Hematopoietic multipotent progenitor cell treated with erythropoietin and hydrocortisone succinate and interleukin-3 and kit ligand, for 15 days (in vitro differentiated cells): Measurements from ENCODE around the gene MIXL1.
"Not testable (repeated sequence)": the region's sequence is repeated elsewhere in the genome, so short reads cannot be mapped to it uniquely, and the experiment has no call there.

Experiments
- DNase-seq: peaks from one replicate; pipeline ENCODE4 v3.0.0-alpha.2; 2015; ENCODE audit warnings: low spot score

Gene MIXL1

GRCh38 chr1:226215239-226215638 is 8.2 kb upstream of the MIXL1 start:
- no peak for DNase-seq

- DNase-seq, result no peak
Observed at GRCh38 chr1:226216056-226216455, 7.4 kb upstream of the MIXL1 start.

DNA sequence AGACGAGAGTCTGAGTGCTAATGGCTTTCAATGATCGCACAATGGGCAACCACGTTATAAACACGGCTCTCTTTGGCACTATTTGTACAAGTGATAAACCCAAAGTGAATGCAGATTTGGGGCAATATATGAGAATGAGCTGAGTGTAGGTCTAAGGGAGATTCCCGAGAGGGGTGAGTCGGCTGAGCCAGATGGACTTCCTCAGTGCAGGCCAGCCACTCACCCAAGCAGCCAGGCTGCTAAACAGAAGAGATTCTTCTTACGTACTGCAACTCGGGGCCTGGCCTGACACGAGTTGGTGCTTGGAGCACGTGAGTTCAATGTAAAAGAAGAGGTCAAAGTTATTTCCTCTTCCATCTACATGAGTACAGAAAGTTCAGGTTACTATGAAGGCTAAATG is 6.2 kb upstream of the MIXL1 start:
- no peak for DNase-seq

DNA sequence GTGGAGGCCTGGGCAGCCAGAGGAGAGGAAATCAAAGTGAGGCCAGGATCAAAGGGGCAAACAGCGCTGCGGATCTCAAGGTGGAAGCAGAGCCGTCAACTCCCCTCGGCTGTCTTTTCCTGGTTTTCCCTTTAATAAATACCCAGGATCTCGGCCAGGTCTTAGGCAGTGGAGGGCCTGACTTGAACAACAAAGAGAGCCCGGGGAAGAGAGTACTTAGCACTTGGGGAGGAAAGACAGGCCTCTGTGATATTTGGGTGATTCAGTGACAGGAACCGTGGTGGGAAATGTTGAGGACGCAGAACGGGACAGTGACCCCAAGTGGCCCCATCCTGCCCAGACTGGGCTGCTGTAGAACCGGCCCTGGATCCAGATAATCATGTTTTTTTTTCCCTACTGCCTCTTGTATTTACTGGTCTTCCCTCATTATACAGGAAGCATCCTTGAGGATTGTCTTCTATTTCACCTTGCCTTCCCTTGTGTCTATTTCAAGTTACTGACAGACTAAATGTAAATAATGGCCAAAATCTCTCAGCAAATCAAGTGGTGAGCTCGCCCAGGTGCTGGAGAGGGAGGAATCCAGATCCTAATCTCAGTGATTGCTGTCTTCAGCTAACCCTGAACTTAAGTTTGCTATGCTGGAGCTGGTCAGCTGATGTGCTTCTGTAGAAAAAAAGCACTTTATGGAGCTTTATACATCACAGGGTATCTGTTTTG is 2.8 kb upstream of the MIXL1 start:
- no peak for DNase-seq

GRCh38 chr1:226222686-226223085 is 778 bp upstream of the MIXL1 start:
- DNase-seq, result no peak

GRCh38 chr1:226223786-226224244 is 351 bp downstream of the MIXL1 start:
- no peak for DNase-seq

GRCh38 chr1:226226601-226227000 is 3.1 kb downstream of the MIXL1 start:
- DNase-seq, result no peak

- DNase-seq, result no peak
Observed at GRCh38 chr1:226233293-226233692, 9.8 kb downstream of the MIXL1 start.

DNA sequence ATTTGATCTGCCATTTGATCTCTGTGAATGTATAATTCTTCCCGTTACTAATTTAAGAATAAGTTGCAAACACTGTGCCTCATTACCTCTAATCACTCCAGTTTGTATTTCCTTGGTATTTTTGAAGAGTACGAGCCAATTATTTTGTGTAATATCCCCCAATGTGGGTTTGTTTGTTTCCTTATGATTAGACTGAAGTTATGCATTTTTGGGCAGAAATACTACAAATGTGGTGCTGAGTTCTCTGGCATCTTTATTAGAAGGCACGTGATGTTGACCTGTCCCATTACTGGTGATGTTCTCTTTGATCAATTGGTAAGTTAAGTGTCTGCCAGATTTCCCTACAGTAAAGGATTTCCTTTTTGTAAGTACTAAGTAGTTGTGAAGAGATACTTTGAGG is 10.3 kb downstream of the MIXL1 start:
- no peak for DNase-seq

DNA sequence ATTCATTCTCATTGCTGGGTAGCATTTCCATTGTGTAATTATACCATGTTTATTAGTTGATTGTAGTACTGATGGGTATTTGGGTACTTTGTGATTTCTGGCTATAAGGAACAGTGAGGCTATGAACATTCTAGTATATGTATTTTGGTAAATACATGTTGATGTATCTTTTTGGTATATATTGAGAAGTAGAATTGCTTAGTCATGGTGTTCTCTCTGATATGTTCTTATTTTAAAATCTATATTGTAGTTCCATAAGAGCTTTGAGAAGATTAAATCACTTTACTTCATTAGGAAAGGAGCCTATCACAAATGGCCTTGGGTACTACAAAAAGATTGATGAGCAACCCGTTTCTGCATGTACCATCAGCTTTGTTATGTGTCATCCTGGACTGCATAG is 13.4 kb downstream of the MIXL1 start:
- DNase-seq, result no peak

- no peak for DNase-seq
Observed at GRCh38 chr1:226239421-226239820, 16.0 kb downstream of the MIXL1 start.

- no peak for DNase-seq
Observed at GRCh38 chr1:226248091-226248490, 24.6 kb downstream of the MIXL1 start.

DNA sequence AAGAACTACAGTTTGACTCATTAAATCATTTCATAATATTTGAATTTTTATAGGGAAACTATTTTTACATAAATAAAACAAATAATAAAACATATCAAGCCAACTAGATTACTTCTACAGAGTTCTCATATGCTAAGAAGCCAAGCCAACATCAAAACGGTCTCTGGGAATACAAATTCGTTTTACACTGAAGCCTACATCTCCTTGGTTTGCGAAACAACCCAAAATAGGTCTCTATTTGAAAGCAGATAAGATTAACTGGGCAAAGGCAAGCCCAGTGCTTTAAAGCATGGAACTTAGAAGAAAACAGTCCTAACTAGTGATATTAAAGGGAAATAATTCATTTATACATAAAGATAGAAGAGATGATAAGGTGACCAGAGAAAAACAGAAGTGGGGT is 25.3 kb downstream of the MIXL1 start:
- no peak for DNase-seq

- no peak for DNase-seq
Observed at GRCh38 chr1:226250511-226250910, 27.0 kb downstream of the MIXL1 start.

GRCh38 chr1:226252841-226253240 is 29.4 kb downstream of the MIXL1 start:
- DNase-seq, result not testable (repeated sequence)

DNA sequence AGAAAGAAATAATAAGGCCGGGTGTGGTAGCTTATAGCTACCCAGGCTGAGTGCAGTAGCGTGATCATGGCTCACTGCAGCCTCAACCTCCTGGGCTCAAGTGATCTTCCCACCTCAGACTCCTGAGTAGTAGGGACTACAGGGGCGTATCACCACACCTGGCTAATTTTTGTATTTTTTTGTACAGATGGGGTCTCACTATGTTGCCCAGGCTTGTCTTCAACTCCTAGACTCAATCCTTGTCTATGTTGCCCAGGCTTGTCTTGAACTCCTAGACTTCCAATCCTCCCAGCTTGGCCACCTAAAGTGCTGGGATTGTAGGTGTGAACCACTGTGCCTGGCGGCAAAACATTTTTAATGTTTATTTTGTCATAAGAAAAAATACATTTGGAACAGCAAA is 30.5 kb downstream of the MIXL1 start:
- no peak for DNase-seq

DNA sequence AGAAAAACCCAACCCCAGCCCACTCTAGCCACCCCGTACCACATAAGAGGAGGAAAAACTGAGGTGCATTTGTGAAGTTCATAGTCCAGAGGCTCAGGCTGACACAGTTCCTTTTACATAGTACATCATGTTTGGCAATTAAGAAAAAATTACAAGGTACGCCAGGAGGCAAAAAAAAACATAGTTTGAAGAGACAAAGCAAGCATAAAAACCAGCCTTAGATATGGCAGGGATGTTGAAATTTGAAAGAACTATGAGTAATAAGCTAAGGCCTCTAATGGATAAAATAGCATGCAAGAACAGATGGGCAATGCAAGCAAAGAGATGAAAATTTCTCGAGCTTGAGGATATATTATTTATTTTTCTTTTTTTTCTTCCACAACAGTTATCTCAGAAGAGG is 31.9 kb downstream of the MIXL1 start:
- DNase-seq, result no peak

- no peak for DNase-seq
Observed at GRCh38 chr1:226261818-226262217, 38.4 kb downstream of the MIXL1 start.

GRCh38 chr1:226268421-226269124 is 45.1 kb downstream of the MIXL1 start:
- no peak for DNase-seq

GRCh38 chr1:226272233-226272902 is 48.9 kb downstream of the MIXL1 start:
- DNase-seq, result not testable (repeated sequence)

GRCh38 chr1:226274138-226274537 is 50.7 kb downstream of the MIXL1 start:
- peak; percentile 47 for DNase-seq

DNA sequence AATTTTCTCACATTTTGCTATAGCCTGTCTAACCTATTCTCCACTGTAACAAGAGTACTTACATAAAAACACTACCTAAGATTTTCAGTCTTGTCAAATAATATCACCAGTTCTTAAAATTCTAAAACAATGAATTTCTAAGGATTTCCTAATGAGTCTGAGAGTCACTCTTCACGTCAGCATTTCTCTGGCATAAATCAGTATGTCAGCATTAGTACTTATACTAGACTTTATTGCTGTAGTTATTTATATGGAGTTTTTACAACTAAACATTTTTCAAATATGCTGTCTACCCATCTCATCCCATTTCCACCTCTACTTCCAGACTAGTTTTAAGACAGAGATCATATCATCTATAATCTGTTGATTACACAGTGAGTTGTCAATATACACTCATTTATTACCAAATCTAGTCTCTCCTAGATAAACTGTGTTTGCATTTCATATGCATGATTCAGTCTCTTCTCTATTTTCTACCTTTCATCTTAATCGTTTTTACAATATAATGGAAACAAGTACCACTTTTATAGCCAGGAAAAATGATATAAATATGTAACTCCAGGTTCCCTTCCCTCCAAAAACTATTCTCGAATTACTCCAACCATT is 52.7 kb downstream of the MIXL1 start:
- DNase-seq, result no peak
